ENCODE results near the gene MAPKAP1. TPM values are rescaled to one million over a fixed set of nuclear protein-coding genes. Genes with fewer than 3 reads are reported as not detected.
A peak's percentile ranks its signal among the peaks of the same experiment; 100 is the strongest.

Gene MAPKAP1
- total RNA-seq, 2 donors from 2014 or later: 73.4 to 81.5 TPM

DNA sequence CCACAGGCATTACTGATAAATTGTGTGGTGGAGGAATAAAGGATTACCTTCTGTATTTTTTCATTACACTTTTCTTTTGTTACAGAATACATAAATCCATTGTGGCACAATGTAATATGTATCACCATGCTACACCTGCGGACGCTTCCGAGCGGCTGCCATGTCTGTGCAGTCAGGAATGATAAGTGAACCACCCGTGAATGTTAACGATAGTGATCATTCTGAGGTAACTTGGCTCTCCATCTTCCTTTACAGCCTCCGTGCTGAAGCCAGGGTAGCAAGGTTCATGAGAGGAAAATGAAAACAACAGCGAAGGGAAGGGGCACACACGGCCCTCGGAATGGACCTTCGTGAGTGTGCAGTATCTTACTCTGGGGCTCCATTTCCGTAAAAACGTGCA, 161.2 kb downstream of the MAPKAP1 start:
- no peak overlapping the region for H3K4me3 ChIP-seq
- DNase-seq (ENCODE audit: low spot score): no peak
- no peak for ATAC-seq (ENCODE audit: insufficient number of reproducible peaks, low FRiP score, low read depth)
- H3K9me3 ChIP-seq: no peaks in the 10 kb centered on the region
- no peak overlapping the region for H3K27ac ChIP-seq
- peaks cover 27 to 39% of the 10 kb centered on the region in 2 donors for H3K4me1 ChIP-seq (ENCODE audit: control insufficient read depth in 1 of 2, low read depth in 2 of 2)
- H3K36me3 ChIP-seq: no peaks in the 10 kb centered on the region
- TF ChIP-seq, protein P1, sequence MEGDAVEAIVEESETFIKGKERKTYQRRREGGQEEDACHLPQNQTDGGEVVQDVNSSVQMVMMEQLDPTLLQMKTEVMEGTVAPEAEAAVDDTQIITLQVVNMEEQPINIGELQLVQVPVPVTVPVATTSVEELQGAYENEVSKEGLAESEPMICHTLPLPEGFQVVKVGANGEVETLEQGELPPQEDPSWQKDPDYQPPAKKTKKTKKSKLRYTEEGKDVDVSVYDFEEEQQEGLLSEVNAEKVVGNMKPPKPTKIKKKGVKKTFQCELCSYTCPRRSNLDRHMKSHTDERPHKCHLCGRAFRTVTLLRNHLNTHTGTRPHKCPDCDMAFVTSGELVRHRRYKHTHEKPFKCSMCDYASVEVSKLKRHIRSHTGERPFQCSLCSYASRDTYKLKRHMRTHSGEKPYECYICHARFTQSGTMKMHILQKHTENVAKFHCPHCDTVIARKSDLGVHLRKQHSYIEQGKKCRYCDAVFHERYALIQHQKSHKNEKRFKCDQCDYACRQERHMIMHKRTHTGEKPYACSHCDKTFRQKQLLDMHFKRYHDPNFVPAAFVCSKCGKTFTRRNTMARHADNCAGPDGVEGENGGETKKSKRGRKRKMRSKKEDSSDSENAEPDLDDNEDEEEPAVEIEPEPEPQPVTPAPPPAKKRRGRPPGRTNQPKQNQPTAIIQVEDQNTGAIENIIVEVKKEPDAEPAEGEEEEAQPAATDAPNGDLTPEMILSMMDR (IDR thresholded peaks at IDR 0.05): no peak
- H3K27me3 ChIP-seq (replicated peaks; ENCODE audit: insufficient read depth): no peaks in the 10 kb centered on the region

DNA sequence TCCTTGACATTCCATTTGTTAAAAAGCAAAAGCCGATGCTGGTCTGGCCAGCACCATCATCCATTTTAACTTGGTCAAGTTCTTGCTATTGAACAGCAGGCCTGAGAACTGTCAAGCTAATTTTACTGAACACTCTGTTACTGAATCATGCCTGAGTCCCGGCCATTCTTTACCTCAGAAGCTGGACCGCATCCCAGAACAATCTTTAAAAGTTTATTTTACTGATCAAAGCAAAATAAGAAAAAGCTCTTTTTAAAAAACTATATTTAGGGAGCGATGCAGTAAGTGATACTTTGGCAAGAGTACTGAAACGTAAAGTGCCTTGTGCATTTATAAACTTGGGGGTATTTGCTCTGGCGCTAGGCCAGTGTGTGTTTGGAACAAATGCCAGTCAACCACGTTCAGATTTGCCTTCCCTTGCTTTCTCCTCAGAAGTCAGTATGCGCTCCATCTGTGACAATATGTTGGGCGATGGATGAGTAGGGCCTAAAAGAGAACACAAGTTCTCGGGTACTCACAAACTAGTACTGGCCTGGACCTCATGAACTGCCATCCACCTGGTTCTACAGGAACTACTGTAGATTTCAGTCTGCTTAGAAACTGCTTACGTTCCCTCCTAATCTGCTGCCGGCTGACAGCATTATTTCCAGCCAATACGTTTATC, 161.9 kb downstream of the MAPKAP1 start:
- Histone ChIP-seq H3K4me3 (peak overlapping the region; percentile 20), H3K27ac (peak overlapping the region in 1 of 2 donors; percentile 50), H3K9me3 (no peaks in the 10 kb centered on the region), H3K4me1 (ENCODE audit: control insufficient read depth in 1 of 2, low read depth in 2 of 2) (peaks cover 23 to 32% of the 10 kb centered on the region in 2 donors), H3K36me3 (no peaks in the 10 kb centered on the region), H3K27me3 (replicated peaks; ENCODE audit: insufficient read depth) (no peaks in the 10 kb centered on the region)
- DNase-seq (ENCODE audit: low spot score): no peak
- peak; percentile 75 for ATAC-seq (ENCODE audit: insufficient number of reproducible peaks, low FRiP score, low read depth)
- TF ChIP-seq, protein P1 (IDR thresholded peaks at IDR 0.05): no peak

DNA sequence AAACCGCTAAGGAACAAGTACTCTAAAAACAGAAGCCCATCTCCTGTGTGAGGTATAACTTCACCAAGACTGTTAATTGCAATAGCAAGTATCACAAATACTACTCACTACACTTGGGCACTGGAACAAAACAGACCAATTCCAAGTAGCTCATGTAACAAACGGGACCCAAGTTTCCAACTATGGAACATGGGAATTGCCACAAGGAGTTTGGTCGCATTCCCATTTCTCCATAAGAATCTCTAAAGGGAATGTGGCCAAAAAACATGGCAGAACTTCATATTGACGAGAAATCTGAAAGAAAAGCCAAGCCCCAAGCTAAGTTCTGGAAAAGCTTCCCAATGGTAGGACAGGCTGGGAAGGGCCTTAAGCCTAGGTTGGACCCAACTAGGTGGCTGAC, 162.5 kb downstream of the MAPKAP1 start:
- Histone ChIP-seq H3K4me3 (peak overlapping the region; percentile 20), H3K27me3 (replicated peaks; ENCODE audit: insufficient read depth) (no peaks in the 10 kb centered on the region), H3K9me3 (no peaks in the 10 kb centered on the region), H3K36me3 (no peaks in the 10 kb centered on the region), H3K27ac (peak overlapping the region; percentile 20 to 50), H3K4me1 (ENCODE audit: control insufficient read depth in 1 of 2, low read depth in 2 of 2) (peaks cover 19 to 25% of the 10 kb centered on the region in 2 donors)
- TF ChIP-seq, protein P1 (IDR thresholded peaks at IDR 0.05): no peak
- ATAC-seq (ENCODE audit: insufficient number of reproducible peaks, low FRiP score, low read depth) (no peak), DNase-seq (ENCODE audit: low spot score) (no peak)

DNA sequence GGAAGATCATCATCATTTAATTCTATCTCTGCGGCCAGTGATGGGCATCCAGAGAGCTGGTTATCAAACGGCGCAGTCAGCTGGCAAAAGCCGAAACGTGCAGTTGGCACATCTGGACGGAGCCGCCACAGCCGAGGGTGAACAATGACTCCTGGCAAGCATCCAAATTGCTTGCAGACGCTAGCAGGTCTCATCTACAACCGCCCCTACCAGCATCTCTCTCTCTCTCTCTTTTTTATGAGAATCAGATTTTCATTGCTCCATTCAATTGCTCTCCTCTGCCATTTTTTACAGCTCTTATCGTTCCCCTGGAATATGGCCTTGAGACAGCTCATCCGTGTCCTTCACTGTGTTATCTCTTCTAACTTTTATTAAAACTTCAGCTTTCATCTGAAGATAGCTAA, 165.2 kb downstream of the MAPKAP1 start:
- no peak overlapping the region for H3K27ac ChIP-seq
- H3K36me3 ChIP-seq: no peaks in the 10 kb centered on the region
- no peak overlapping the region for H3K4me3 ChIP-seq
- DNase-seq (ENCODE audit: low spot score) (no peak), ATAC-seq (ENCODE audit: insufficient number of reproducible peaks, low FRiP score, low read depth) (no peak)
- H3K27me3 ChIP-seq (replicated peaks; ENCODE audit: insufficient read depth): no peaks in the 10 kb centered on the region
- TF ChIP-seq, protein P1 (IDR thresholded peaks at IDR 0.05): no peak
- peaks cover 16 to 29% of the 10 kb centered on the region in 2 donors for H3K4me1 ChIP-seq (ENCODE audit: control insufficient read depth in 1 of 2, low read depth in 2 of 2)
- H3K9me3 ChIP-seq: no peaks in the 10 kb centered on the region

DNA sequence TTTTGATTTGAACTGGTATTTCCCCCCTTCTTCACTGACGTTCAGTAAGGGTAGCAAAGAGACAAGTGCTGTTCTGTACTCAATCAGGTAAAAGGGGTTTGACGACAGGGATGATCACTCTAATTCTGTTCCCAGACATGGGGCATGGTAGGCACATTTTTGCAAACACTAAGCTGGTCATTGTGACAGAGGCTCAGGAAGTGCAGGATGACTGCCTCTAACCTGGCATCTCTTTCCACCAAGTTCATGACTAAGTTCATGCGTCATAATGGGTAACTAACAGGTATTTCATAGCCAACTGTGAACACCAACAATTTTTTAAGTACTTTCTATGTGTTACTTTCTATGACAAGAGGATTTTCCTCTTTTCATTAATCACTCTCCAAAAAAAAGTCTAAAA, 166.5 kb downstream of the MAPKAP1 start:
- Histone ChIP-seq H3K4me3 (no peak overlapping the region), H3K27ac (no peak overlapping the region), H3K36me3 (no peaks in the 10 kb centered on the region), H3K4me1 (ENCODE audit: control insufficient read depth in 1 of 2, low read depth in 2 of 2) (peaks cover 16 to 25% of the 10 kb centered on the region in 2 donors), H3K9me3 (no peaks in the 10 kb centered on the region), H3K27me3 (replicated peaks; ENCODE audit: insufficient read depth) (no peaks in the 10 kb centered on the region)
- no peak for DNase-seq (ENCODE audit: low spot score)
- ATAC-seq (ENCODE audit: insufficient number of reproducible peaks, low FRiP score, low read depth): no peak
- TF ChIP-seq, protein P1 (IDR thresholded peaks at IDR 0.05): no peak

Data from thoracic aorta (tissue), 2 donors.